Measurements from ENCODE around the gene PNMA3.
A peak's percentile ranks its signal among the peaks of the same experiment; 100 is the strongest.
"Not testable (repeated sequence)": the region's sequence is repeated elsewhere in the genome, so short reads cannot be mapped to it uniquely, and the experiment has no call there.

PNMA3 gene

GRCh38 chrX:153055871-153056749 is at the start of gene PNMA3:
Gene PNMA3, plus strand, starts transcription at chrX:153056470. Its CDS starts 586 bp downstream, at chrX:153057056.
- in situ Hi-C loops (cut with HindIII; ENCODE audit: low pct_ligation_motif_present, low pct_unique_long_range_greater_than_20kb, low sequenced_read_pairs) = no loop called here
- DNase-seq = no peak

GRCh38 chrX:153017174-153017573 is 39.1 kb upstream of the PNMA3 start:
- in situ Hi-C loops (cut with HindIII; ENCODE audit: low pct_ligation_motif_present, low pct_unique_long_range_greater_than_20kb, low sequenced_read_pairs); DNase-seq: not testable (repeated sequence)

- DNase-seq = no peak
- in situ Hi-C loops (cut with HindIII; ENCODE audit: low pct_ligation_motif_present, low pct_unique_long_range_greater_than_20kb, low sequenced_read_pairs) = no loop called here
Observed at GRCh38 chrX:153019166-153019565, 37.1 kb upstream of the PNMA3 start.

GRCh38 chrX:153026501-153026900 is 29.8 kb upstream of the PNMA3 start:
- DNase-seq; in situ Hi-C loops (cut with HindIII; ENCODE audit: low pct_ligation_motif_present, low pct_unique_long_range_greater_than_20kb, low sequenced_read_pairs): not testable (repeated sequence)

GRCh38 chrX:153028487-153028886 is 27.8 kb upstream of the PNMA3 start:
- in situ Hi-C loops (cut with HindIII; ENCODE audit: low pct_ligation_motif_present, low pct_unique_long_range_greater_than_20kb, low sequenced_read_pairs); DNase-seq: not testable (repeated sequence)

GRCh38 chrX:153029162-153029561 is 27.1 kb upstream of the PNMA3 start:
- no peak for DNase-seq
- in situ Hi-C loops (cut with HindIII; ENCODE audit: low pct_ligation_motif_present, low pct_unique_long_range_greater_than_20kb, low sequenced_read_pairs) = no loop called here

GRCh38 chrX:153029875-153030274 is 26.4 kb upstream of the PNMA3 start:
- no peak for DNase-seq
- in situ Hi-C loops (cut with HindIII; ENCODE audit: low pct_ligation_motif_present, low pct_unique_long_range_greater_than_20kb, low sequenced_read_pairs) = no loop called here

GRCh38 chrX:153030801-153031200 is 25.5 kb upstream of the PNMA3 start:
- in situ Hi-C loops (cut with HindIII; ENCODE audit: low pct_ligation_motif_present, low pct_unique_long_range_greater_than_20kb, low sequenced_read_pairs) = no loop called here

GRCh38 chrX:153032397-153033118 is 23.7 kb upstream of the PNMA3 start:
- DNase-seq = peak; percentile 36
- in situ Hi-C loops (cut with HindIII; ENCODE audit: low pct_ligation_motif_present, low pct_unique_long_range_greater_than_20kb, low sequenced_read_pairs) = no loop called here

More at GRCh38 chrX:153030801-153031200, 25.5 kb upstream of the PNMA3 start:
- DNase-seq = no peak

- in situ Hi-C loops (cut with HindIII; ENCODE audit: low pct_ligation_motif_present, low pct_unique_long_range_greater_than_20kb, low sequenced_read_pairs) = no loop called here
- no peak for DNase-seq
Observed at GRCh38 chrX:153049093-153049492, 7.2 kb upstream of the PNMA3 start.

- no peak for DNase-seq
- in situ Hi-C loops (cut with HindIII; ENCODE audit: low pct_ligation_motif_present, low pct_unique_long_range_greater_than_20kb, low sequenced_read_pairs) = no loop called here
Observed at GRCh38 chrX:153052534-153052933, 3.7 kb upstream of the PNMA3 start.

- DNase-seq = no peak
- in situ Hi-C loops (cut with HindIII; ENCODE audit: low pct_ligation_motif_present, low pct_unique_long_range_greater_than_20kb, low sequenced_read_pairs) = no loop called here
Observed at GRCh38 chrX:153057281-153057680, 1.0 kb downstream of the PNMA3 start.

GRCh38 chrX:153059191-153060094 is 3.2 kb downstream of the PNMA3 start:
- in situ Hi-C loops (cut with HindIII; ENCODE audit: low pct_ligation_motif_present, low pct_unique_long_range_greater_than_20kb, low sequenced_read_pairs) = no loop called here

GRCh38 chrX:153060095-153060445 is 3.8 kb downstream of the PNMA3 start:
- no peak for DNase-seq
- in situ Hi-C loops (cut with HindIII; ENCODE audit: low pct_ligation_motif_present, low pct_unique_long_range_greater_than_20kb, low sequenced_read_pairs) = no loop called here

More at GRCh38 chrX:153059191-153060094, 3.2 kb downstream of the PNMA3 start:
- DNase-seq = no peak

- in situ Hi-C loops (cut with HindIII; ENCODE audit: low pct_ligation_motif_present, low pct_unique_long_range_greater_than_20kb, low sequenced_read_pairs) = no loop called here
- peak; percentile 12 for DNase-seq
Observed at GRCh38 chrX:153061732-153062131, 5.5 kb downstream of the PNMA3 start.

- in situ Hi-C loops (cut with HindIII; ENCODE audit: low pct_ligation_motif_present, low pct_unique_long_range_greater_than_20kb, low sequenced_read_pairs) = no loop called here
- DNase-seq = no peak
Observed at GRCh38 chrX:153063315-153063714, 7.0 kb downstream of the PNMA3 start.

GRCh38 chrX:153064061-153064460 is 7.8 kb downstream of the PNMA3 start:
- in situ Hi-C loops (cut with HindIII; ENCODE audit: low pct_ligation_motif_present, low pct_unique_long_range_greater_than_20kb, low sequenced_read_pairs) = no loop called here
- no peak for DNase-seq

GRCh38 chrX:153065389-153065788 is 9.1 kb downstream of the PNMA3 start:
- DNase-seq = no peak
- in situ Hi-C loops (cut with HindIII; ENCODE audit: low pct_ligation_motif_present, low pct_unique_long_range_greater_than_20kb, low sequenced_read_pairs) = no loop called here

- DNase-seq; in situ Hi-C loops (cut with HindIII; ENCODE audit: low pct_ligation_motif_present, low pct_unique_long_range_greater_than_20kb, low sequenced_read_pairs): not testable (repeated sequence)
Observed at GRCh38 chrX:153066402-153066801, 10.1 kb downstream of the PNMA3 start.
